Skeletal muscle tissue (tissue), 4 donors: ENCODE measurements around the gene ZNF680. TPM values are rescaled to one million over a fixed set of nuclear protein-coding genes. Genes with fewer than 3 reads are reported as not detected.
A peak's percentile ranks its signal among the peaks of the same experiment; 100 is the strongest.

ENCODE experiments used
- H3K27ac ChIP-seq: one replicate; pipeline ENCODE4 v1.7.0; 2013; ENCODE audit warnings: mild to moderate bottlenecking, low read depth, low read length, inconsistent platforms
- H3K27me3 ChIP-seq, 3 donors: one replicate each; pipeline ENCODE4 v1.7.0; 2013; ENCODE audit warnings: low read length in 3 of 3; ENCODE audit not compliant: control insufficient read depth in 3 of 3, insufficient read depth in 3 of 3
- H3K36me3 ChIP-seq, 3 donors: one replicate each; pipeline ENCODE4 v1.7.0; 2013; ENCODE audit warnings: low read length in 3 of 3; ENCODE audit not compliant: control insufficient read depth in 3 of 3, insufficient read depth in 3 of 3
- H3K4me1 ChIP-seq, 3 donors: one replicate each; pipeline ENCODE4 v1.7.0; 2013; ENCODE audit warnings: low read length in 3 of 3, mild to moderate bottlenecking in 3 of 3; ENCODE audit not compliant: control insufficient read depth in 3 of 3, insufficient read depth in 3 of 3
- H3K4me3 ChIP-seq, 3 donors: one replicate each; pipeline ENCODE4 v1.7.0; 2013; ENCODE audit warnings: low read length in 3 of 3
- H3K9ac ChIP-seq, 3 donors: one replicate each; pipeline ENCODE4 v1.7.0; 2013; ENCODE audit warnings: low read length in 3 of 3, mild to moderate bottlenecking in 3 of 3, moderate library complexity in 2 of 3, low read depth in 1 of 3
- H3K9me3 ChIP-seq, 3 donors: one replicate each; pipeline ENCODE4 v1.7.0; 2013; ENCODE audit warnings: low read length in 3 of 3; ENCODE audit not compliant: control insufficient read depth in 3 of 3
- total RNA-seq: library from RNA; depleted of rRNA; stranded (reverse); fragments of >200 nt; gene quantifications from one replicate; pipeline ENCODE4 v1.2.3, GENCODE V29; 2014
- donor health status: Osteomylitis.

ZNF680 gene
- total RNA-seq, result 17.7 TPM

- no peaks in the 10 kb centered on the region for H3K9me3 ChIP-seq
- peak within 1 kb of the TSS; percentile 85 to 95 (median 90) for H3K9ac ChIP-seq
- no peaks in the 10 kb centered on the region for H3K27me3 ChIP-seq
- peak within 1 kb of the TSS; percentile 94 for H3K27ac ChIP-seq
- peaks cover 12 to 17% (median 14%) of the 10 kb centered on the region in 3 donors for H3K4me1 ChIP-seq
- H3K4me3 ChIP-seq, result peak within 1 kb of the TSS; percentile 87 to 97 (median 94)
- H3K36me3 ChIP-seq, result peaks cover 0 to 2% (median 0%) of the 10 kb centered on the region in 3 donors
These were observed at the start of gene ZNF680 for GRCh38 chr7:64562626-64563278. TSS of gene ZNF680 (minus strand) at chr7:64563071. CDS start at chr7:64562954, 117 bp downstream.

- no peak overlapping the region for H3K4me3 ChIP-seq
These were observed 49.6 kb upstream of the ZNF680 start for GRCh38 chr7:64612452-64612851.

GRCh38 chr7:64611717-64612116 lies 48.8 kb upstream of the ZNF680 start:
- peaks cover 0 to 3% (median 2%) of the 10 kb centered on the region in 3 donors for H3K9me3 ChIP-seq
- H3K9ac ChIP-seq, result no peak overlapping the region
- H3K4me3 ChIP-seq, result no peak overlapping the region
- no peaks in the 10 kb centered on the region for H3K27me3 ChIP-seq
- no peaks in the 10 kb centered on the region for H3K36me3 ChIP-seq
- H3K27ac ChIP-seq, result no peak overlapping the region
- H3K4me1 ChIP-seq, result no peaks in the 10 kb centered on the region

More at GRCh38 chr7:64612452-64612851, 49.6 kb upstream of the ZNF680 start:
- Histone ChIP-seq H3K27me3 (no peaks in the 10 kb centered on the region), H3K27ac (no peak overlapping the region), H3K36me3 (no peaks in the 10 kb centered on the region), H3K9me3 (peaks cover 0 to 3% (median 2%) of the 10 kb centered on the region in 3 donors), H3K4me1 (no peaks in the 10 kb centered on the region), H3K9ac (no peak overlapping the region)

- no peak overlapping the region for H3K9ac ChIP-seq
- H3K27me3 ChIP-seq, result no peaks in the 10 kb centered on the region
- no peaks in the 10 kb centered on the region for H3K36me3 ChIP-seq
- no peak overlapping the region for H3K27ac ChIP-seq
- no peaks in the 10 kb centered on the region for H3K4me1 ChIP-seq
- H3K9me3 ChIP-seq, result peaks cover 0 to 3% (median 2%) of the 10 kb centered on the region in 3 donors
- H3K4me3 ChIP-seq, result no peak overlapping the region
These were observed 48.1 kb upstream of the ZNF680 start for GRCh38 chr7:64610997-64611396.

GRCh38 chr7:64608116-64608910 lies 45.4 kb upstream of the ZNF680 start:
- Histone ChIP-seq H3K27ac (no peak overlapping the region), H3K9me3 (peaks cover 0 to 3% (median 2%) of the 10 kb centered on the region in 3 donors), H3K4me1 (no peaks in the 10 kb centered on the region), H3K27me3 (no peaks in the 10 kb centered on the region), H3K36me3 (no peaks in the 10 kb centered on the region), H3K9ac (no peak overlapping the region), H3K4me3 (no peak overlapping the region)

GRCh38 chr7:64606385-64606784 lies 43.5 kb upstream of the ZNF680 start:
- H3K27ac ChIP-seq, result no peak overlapping the region
- peaks cover 0 to 3% (median 2%) of the 10 kb centered on the region in 3 donors for H3K9me3 ChIP-seq
- no peaks in the 10 kb centered on the region for H3K27me3 ChIP-seq
- no peak overlapping the region for H3K4me3 ChIP-seq
- no peaks in the 10 kb centered on the region for H3K4me1 ChIP-seq
- no peaks in the 10 kb centered on the region for H3K36me3 ChIP-seq
- no peak overlapping the region for H3K9ac ChIP-seq

GRCh38 chr7:64603271-64603670 lies 40.4 kb upstream of the ZNF680 start:
- Histone ChIP-seq H3K9me3 (peaks cover 0 to 3% (median 0%) of the 10 kb centered on the region in 3 donors), H3K36me3 (no peaks in the 10 kb centered on the region), H3K4me1 (no peaks in the 10 kb centered on the region), H3K27me3 (no peaks in the 10 kb centered on the region), H3K9ac (no peak overlapping the region), H3K4me3 (no peak overlapping the region), H3K27ac (no peak overlapping the region)

- Histone ChIP-seq H3K36me3 (no peaks in the 10 kb centered on the region), H3K9me3 (no peaks in the 10 kb centered on the region), H3K27me3 (no peaks in the 10 kb centered on the region), H3K4me3 (no peak overlapping the region), H3K4me1 (no peaks in the 10 kb centered on the region), H3K27ac (no peak overlapping the region), H3K9ac (no peak overlapping the region)
These were observed 39.6 kb upstream of the ZNF680 start for GRCh38 chr7:64602518-64602917.

- no peaks in the 10 kb centered on the region for H3K27me3 ChIP-seq
These were observed 39.2 kb upstream of the ZNF680 start for GRCh38 chr7:64602086-64602485.

GRCh38 chr7:64599359-64599758 lies 36.5 kb upstream of the ZNF680 start:
- Histone ChIP-seq H3K27ac (no peak overlapping the region), H3K9me3 (no peaks in the 10 kb centered on the region), H3K4me3 (no peak overlapping the region), H3K27me3 (no peaks in the 10 kb centered on the region), H3K36me3 (no peaks in the 10 kb centered on the region), H3K4me1 (no peaks in the 10 kb centered on the region), H3K9ac (no peak overlapping the region)

More at GRCh38 chr7:64602086-64602485, 39.2 kb upstream of the ZNF680 start:
- no peak overlapping the region for H3K4me3 ChIP-seq
- no peak overlapping the region for H3K9ac ChIP-seq
- H3K4me1 ChIP-seq, result no peaks in the 10 kb centered on the region
- no peaks in the 10 kb centered on the region for H3K9me3 ChIP-seq
- H3K36me3 ChIP-seq, result no peaks in the 10 kb centered on the region
- H3K27ac ChIP-seq, result no peak overlapping the region
